ENCODE data around the gene MIF4GD. TPM values are rescaled to one million over a fixed set of nuclear protein-coding genes. Genes with fewer than 3 reads are reported as not detected.

Gene MIF4GD
- total and polyA plus RNA-seq, 9 of the 15 experiments (the other 6 are each of a cell fraction or from before 2014, with no cell fraction given), result 11.8 to 63.8 (median 28.1) TPM

DNA sequence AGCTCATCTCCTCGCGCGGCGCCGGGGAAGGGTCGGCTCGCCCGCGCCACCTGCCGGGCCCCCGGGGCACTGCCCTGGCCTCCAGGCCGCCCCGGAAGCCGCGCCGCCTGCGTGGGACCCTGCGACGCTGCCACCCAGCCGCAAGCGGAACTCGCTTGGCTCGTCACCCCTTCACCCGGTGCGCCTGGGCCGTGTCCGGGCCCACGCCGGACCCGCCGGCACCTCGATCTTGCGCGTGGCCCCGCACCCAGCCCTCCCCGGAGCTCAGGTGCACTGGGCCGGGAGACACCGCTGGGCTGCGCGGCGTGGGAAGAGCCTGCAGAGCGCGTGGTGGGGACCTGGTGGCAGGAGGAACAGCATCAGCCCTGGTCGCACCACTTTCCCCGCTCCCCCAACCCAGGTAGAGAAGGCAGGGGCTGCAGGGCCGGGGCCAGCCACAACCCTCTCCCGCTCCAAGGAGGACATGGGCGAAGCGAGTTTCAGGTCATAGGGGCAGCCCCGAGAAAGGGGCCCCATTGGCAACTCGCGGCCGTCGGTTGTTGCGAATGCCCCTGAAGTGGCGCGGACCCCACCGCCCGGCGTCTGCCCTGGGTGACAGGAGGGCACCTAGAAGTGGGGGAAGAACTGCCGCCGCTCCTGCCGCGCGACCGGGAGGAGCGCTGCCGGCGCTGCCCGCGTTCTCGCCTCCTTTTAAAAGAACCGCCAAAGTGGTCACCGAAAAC lies 363 bp upstream of the MIF4GD start (continued):
- no peak for TF ChIP-seq FOXJ2 (tag; IDR thresholded peaks at IDR 0.05)
- TF ChIP-seq SNIP1 (IDR thresholded peaks at IDR 0.05; ENCODE audit: low read depth), result no peak
- no peak for TF ChIP-seq ZC3H11A (IDR thresholded peaks at IDR 0.05; ENCODE audit: low read depth, low read length)
- TF ChIP-seq CBX8 (IDR thresholded peaks at IDR 0.05; ENCODE audit: borderline replicate concordance, extremely low read depth, low read depth, low read length, poor library complexity, severe bottlenecking), result no peak
- TF ChIP-seq ZNF239 (CRISPR knock-in tag; IDR thresholded peaks at IDR 0.05), result no peak
- no peak for TF ChIP-seq DIDO1 (tag; IDR thresholded peaks at IDR 0.05; ENCODE audit: low read depth)
- TF ChIP-seq CREB1 (IDR thresholded peaks at IDR 0.05), result peak; percentile 93
- TF ChIP-seq CREB1 (CRISPR knock-in tag; IDR thresholded peaks at IDR 0.05), result peak; percentile 90
- no peak for TF ChIP-seq PHB (CRISPR knock-in tag; IDR thresholded peaks at IDR 0.05)
- TF ChIP-seq HDGF (IDR thresholded peaks at IDR 0.05), result no peak
- TF ChIP-seq ZNF407 (IDR thresholded peaks at IDR 0.05; ENCODE audit: low read depth), result no peak
- TF ChIP-seq ZNF785 (CRISPR knock-in tag; IDR thresholded peaks at IDR 0.05), result no peak
- no peak for TF ChIP-seq HNRNPH1 (optimal IDR thresholded peaks at IDR 0.05; ENCODE audit: low read depth, low read length)
- TF ChIP-seq ZNF436 (CRISPR knock-in tag; IDR thresholded peaks at IDR 0.05), result no peak
- no peak for TF ChIP-seq ZNF583 (CRISPR knock-in tag; IDR thresholded peaks at IDR 0.05)
- TF ChIP-seq, protein P1, sequence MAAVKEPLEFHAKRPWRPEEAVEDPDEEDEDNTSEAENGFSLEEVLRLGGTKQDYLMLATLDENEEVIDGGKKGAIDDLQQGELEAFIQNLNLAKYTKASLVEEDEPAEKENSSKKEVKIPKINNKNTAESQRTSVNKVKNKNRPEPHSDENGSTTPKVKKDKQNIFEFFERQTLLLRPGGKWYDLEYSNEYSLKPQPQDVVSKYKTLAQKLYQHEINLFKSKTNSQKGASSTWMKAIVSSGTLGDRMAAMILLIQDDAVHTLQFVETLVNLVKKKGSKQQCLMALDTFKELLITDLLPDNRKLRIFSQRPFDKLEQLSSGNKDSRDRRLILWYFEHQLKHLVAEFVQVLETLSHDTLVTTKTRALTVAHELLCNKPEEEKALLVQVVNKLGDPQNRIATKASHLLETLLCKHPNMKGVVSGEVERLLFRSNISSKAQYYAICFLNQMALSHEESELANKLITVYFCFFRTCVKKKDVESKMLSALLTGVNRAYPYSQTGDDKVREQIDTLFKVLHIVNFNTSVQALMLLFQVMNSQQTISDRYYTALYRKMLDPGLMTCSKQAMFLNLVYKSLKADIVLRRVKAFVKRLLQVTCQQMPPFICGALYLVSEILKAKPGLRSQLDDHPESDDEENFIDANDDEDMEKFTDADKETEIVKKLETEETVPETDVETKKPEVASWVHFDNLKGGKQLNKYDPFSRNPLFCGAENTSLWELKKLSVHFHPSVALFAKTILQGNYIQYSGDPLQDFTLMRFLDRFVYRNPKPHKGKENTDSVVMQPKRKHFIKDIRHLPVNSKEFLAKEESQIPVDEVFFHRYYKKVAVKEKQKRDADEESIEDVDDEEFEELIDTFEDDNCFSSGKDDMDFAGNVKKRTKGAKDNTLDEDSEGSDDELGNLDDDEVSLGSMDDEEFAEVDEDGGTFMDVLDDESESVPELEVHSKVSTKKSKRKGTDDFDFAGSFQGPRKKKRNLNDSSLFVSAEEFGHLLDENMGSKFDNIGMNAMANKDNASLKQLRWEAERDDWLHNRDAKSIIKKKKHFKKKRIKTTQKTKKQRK (IDR thresholded peaks at IDR 0.05; ENCODE audit: borderline replicate concordance, low read depth, low read length), result no peak
- TF ChIP-seq FOS (IDR thresholded peaks at IDR 0.05; ENCODE audit: extremely low read depth, insufficient read length), result no peak

All from K562 (cell line).